KMS-11 (cell line): Measurements from ENCODE around the gene SYCE3.

Source experiments
- H2AFZ ChIP-seq: fragments of 200-600 bp; sonication (generic); 2 replicates; pipeline ENCODE4 v1.6.1; 2016; ENCODE audit warnings: antibody characterized with exemption, mixed run types, low read depth
- H3K27ac ChIP-seq: fragments of 200-600 bp; sonication (generic); 2 replicates; pipeline ENCODE4 v1.6.1; 2016; ENCODE audit warnings: mild to moderate bottlenecking, mixed run types
- H3K27me3 ChIP-seq: fragments of 200-600 bp; sonication (generic); 2 replicates; pipeline ENCODE4 v1.6.1; 2017; ENCODE audit warnings: mild to moderate bottlenecking, low read depth, mixed run types, moderate library complexity; ENCODE audit not compliant: insufficient read depth
- H3K36me3 ChIP-seq: fragments of 200-600 bp; sonication (generic); 2 replicates; pipeline ENCODE4 v1.6.1; 2017; ENCODE audit warnings: mild to moderate bottlenecking, mixed run types; ENCODE audit not compliant: insufficient read depth
- H3K4me1 ChIP-seq: fragments of 200-600 bp; sonication (generic); 2 replicates; pipeline ENCODE4 v1.6.1; 2016; ENCODE audit warnings: mild to moderate bottlenecking, low read depth, mixed run types; ENCODE audit not compliant: poor library complexity, severe bottlenecking
- H3K4me2 ChIP-seq: fragments of 200-600 bp; sonication (generic); 2 replicates; pipeline ENCODE4 v1.7.0; 2016; ENCODE audit warnings: mild to moderate bottlenecking, mixed run types
- H3K4me3 ChIP-seq: fragments of 200-600 bp; sonication (generic); IDR thresholded peaks from 2 replicates; pipeline ENCODE4 v1.6.1; 2017; ENCODE audit warnings: low read depth, low read length, mixed read lengths; ENCODE audit not compliant: insufficient read depth
- H3K79me2 ChIP-seq: fragments of 200-600 bp; sonication (generic); 2 replicates; pipeline ENCODE4 v1.6.1; 2016; ENCODE audit warnings: low read depth, mixed run types; ENCODE audit not compliant: insufficient read depth
- H3K9ac ChIP-seq: fragments of 200-600 bp; sonication (generic); 2 replicates; pipeline ENCODE4 v1.6.1; 2016; ENCODE audit warnings: mild to moderate bottlenecking, mixed run types
- H4K20me1 ChIP-seq: fragments of 200-600 bp; sonication (generic); 2 replicates; pipeline ENCODE4 v1.6.1; 2016; ENCODE audit warnings: mild to moderate bottlenecking, mixed run types; ENCODE audit not compliant: insufficient read depth
- TF ChIP-seq, protein P1 (sequence below): fragments of 200-600 bp; sonication (generic); conservative IDR thresholded peaks from 2 replicates; pipeline ENCODE4 v1.6.1; 2017; ENCODE audit warnings: low read depth, mild to moderate bottlenecking, antibody characterized with exemption, low read length, moderate library complexity, mixed read lengths

SYCE3 gene

DNA sequence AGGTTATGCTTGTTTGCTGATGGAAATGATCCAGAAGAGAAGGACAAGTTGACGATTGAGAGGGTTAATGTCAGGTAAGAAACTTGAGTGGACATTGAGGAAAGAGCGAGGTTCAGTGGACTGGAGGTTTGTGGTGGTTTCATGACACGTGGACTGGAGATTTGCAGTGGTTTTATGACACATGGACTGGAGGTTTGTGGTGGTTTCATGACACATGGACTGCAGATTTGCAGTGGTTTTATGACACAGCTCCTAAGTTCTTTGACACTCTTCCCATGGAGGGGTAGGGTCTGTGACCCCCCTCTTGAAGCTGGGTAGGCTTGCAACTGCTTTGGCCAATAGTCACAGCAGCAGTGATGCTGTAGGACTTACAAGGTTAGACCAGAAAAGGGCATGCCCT, 32.5 kb upstream of the SYCE3 start:
- Histone ChIP-seq H3K9ac (no peak overlapping the region), H3K27ac (no peak overlapping the region), H3K79me2 (no peaks in the 10 kb centered on the region), H3K4me1 (no peaks in the 10 kb centered on the region), H3K27me3 (no peaks in the 10 kb centered on the region; the same call in 1 of the 2 replicates), H3K4me3 (no peak overlapping the region), H3K4me2 (no peak overlapping the region), H3K36me3 (no peaks in the 10 kb centered on the region), H2AFZ (no peak overlapping the region), H4K20me1 (no peaks in the 10 kb centered on the region)
- TF ChIP-seq, protein P1, sequence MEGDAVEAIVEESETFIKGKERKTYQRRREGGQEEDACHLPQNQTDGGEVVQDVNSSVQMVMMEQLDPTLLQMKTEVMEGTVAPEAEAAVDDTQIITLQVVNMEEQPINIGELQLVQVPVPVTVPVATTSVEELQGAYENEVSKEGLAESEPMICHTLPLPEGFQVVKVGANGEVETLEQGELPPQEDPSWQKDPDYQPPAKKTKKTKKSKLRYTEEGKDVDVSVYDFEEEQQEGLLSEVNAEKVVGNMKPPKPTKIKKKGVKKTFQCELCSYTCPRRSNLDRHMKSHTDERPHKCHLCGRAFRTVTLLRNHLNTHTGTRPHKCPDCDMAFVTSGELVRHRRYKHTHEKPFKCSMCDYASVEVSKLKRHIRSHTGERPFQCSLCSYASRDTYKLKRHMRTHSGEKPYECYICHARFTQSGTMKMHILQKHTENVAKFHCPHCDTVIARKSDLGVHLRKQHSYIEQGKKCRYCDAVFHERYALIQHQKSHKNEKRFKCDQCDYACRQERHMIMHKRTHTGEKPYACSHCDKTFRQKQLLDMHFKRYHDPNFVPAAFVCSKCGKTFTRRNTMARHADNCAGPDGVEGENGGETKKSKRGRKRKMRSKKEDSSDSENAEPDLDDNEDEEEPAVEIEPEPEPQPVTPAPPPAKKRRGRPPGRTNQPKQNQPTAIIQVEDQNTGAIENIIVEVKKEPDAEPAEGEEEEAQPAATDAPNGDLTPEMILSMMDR = no peak

DNA sequence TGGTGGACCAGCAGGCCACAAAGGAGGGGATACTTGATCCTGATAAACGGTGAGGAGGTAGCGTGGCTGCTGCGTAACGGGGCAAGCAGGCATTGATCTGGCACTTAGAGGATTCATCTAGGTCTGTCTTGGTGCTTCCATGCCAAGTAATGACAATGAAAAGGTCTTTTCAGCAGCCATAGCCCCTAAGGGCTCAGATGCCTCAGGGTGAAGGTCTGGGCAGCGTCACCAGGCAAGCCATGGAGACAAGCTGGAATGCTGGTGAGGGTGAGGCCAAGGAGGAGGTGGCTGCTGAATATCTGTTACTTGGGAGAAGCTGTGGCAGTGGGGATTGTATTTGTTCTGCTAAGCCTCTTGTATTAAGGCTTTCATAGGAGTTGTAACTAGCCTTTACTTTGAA, 24.7 kb upstream of the SYCE3 start:
- Histone ChIP-seq H3K4me3 (no peak overlapping the region), H4K20me1 (no peaks in the 10 kb centered on the region), H3K4me1 (no peaks in the 10 kb centered on the region), H2AFZ (no peak overlapping the region), H3K9ac (no peak overlapping the region), H3K27me3 (no peaks in the 10 kb centered on the region; the same call in 1 of the 2 replicates), H3K79me2 (no peaks in the 10 kb centered on the region), H3K27ac (no peak overlapping the region), H3K4me2 (no peak overlapping the region), H3K36me3 (no peaks in the 10 kb centered on the region)
- TF ChIP-seq, protein P1 = no peak

DNA sequence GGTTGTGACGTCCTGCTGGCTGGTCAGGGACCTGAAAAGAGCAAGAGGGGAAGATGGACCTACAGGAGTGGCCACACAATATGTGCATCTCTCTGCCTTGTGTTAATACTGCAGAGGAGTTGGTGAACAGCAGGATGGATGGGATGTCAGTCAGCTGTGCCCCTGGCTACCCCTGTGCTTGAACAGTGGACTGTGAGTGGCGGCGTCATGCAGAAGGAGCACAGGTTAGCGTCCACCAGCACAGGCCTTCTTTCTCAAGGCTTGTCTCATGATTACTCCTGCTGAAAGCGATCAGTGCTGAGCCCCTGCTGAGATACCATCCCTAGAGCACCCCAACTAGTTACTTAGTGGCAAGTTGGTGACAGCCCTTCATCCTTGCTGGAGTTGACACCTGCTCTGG, 23.7 kb upstream of the SYCE3 start:
- Histone ChIP-seq H4K20me1 (no peaks in the 10 kb centered on the region), H3K4me1 (peaks cover 3% of the 10 kb centered on the region), H3K27ac (no peak overlapping the region), H3K36me3 (no peaks in the 10 kb centered on the region), H3K27me3 (no peaks in the 10 kb centered on the region; the same call in 1 of the 2 replicates), H2AFZ (no peak overlapping the region), H3K79me2 (no peaks in the 10 kb centered on the region), H3K4me3 (no peak overlapping the region), H3K4me2 (no peak overlapping the region), H3K9ac (no peak overlapping the region)
- TF ChIP-seq, protein P1 = no peak

DNA sequence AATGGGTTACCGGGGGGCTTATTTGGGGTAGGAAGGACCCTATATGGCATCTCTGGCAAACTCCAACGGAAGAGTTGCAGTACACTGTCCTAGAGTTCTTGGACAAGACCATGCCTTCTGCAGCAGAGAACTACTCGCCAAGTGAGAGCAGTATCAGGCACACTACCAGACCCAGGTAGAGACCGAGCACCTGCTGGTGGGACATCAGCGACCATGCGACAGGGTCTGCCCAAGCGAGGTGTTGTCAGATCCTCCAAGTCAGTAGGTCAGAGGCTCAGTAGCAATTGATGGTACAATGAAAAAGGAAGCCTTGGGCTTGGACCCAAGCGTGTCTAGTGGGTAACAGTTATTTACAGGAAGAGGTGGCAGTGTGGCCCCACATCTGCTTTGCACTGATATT, 23.1 kb upstream of the SYCE3 start:
- H3K27me3 ChIP-seq = no peaks in the 10 kb centered on the region; the same call in 1 of the 2 replicates
- no peak overlapping the region for H3K4me2 ChIP-seq
- no peak overlapping the region for H3K27ac ChIP-seq
- TF ChIP-seq, protein P1 = no peak
- no peaks in the 10 kb centered on the region for H4K20me1 ChIP-seq
- H3K4me3 ChIP-seq = no peak overlapping the region
- H3K4me1 ChIP-seq = peaks cover 4% of the 10 kb centered on the region
- H3K79me2 ChIP-seq = no peaks in the 10 kb centered on the region
- H3K9ac ChIP-seq = no peak overlapping the region
- H2AFZ ChIP-seq = no peak overlapping the region
- no peaks in the 10 kb centered on the region for H3K36me3 ChIP-seq
